ENCODE results near the gene DKK3.

DKK3 gene

GRCh38 chr11:12006552-12007229 lies 1.7 kb downstream of the DKK3 start (continued):
- no peak for TF ChIP-seq CREB5 (CRISPR knock-in tag; IDR thresholded peaks at IDR 0.05; ENCODE audit: low read depth)
- TF ChIP-seq ZFP3 (CRISPR knock-in tag; IDR thresholded peaks at IDR 0.05) = no peak
- no peak for TF ChIP-seq SNAI2 (CRISPR knock-in tag; IDR thresholded peaks at IDR 0.05)
- no peak for TF ChIP-seq PATZ1 (CRISPR knock-in tag; IDR thresholded peaks at IDR 0.05; ENCODE audit: borderline replicate concordance)
- no peak for TF ChIP-seq CSDC2 (CRISPR knock-in tag; IDR thresholded peaks at IDR 0.05)
- TF ChIP-seq ZFP30 (CRISPR knock-in tag; IDR thresholded peaks at IDR 0.05) = no peak
- TF ChIP-seq ZNF70 (CRISPR knock-in tag; IDR thresholded peaks at IDR 0.05) = no peak
- TF ChIP-seq ISL1 (CRISPR knock-in tag; IDR thresholded peaks at IDR 0.05) = no peak
- TF ChIP-seq CSRNP3 (CRISPR knock-in tag; IDR thresholded peaks at IDR 0.05) = no peak

- no peak for TF ChIP-seq ISL1 (CRISPR knock-in tag; IDR thresholded peaks at IDR 0.05)
- no peak for TF ChIP-seq ZFP30 (CRISPR knock-in tag; IDR thresholded peaks at IDR 0.05)
- no peak for TF ChIP-seq CSDC2 (CRISPR knock-in tag; IDR thresholded peaks at IDR 0.05)
- no peak for TF ChIP-seq CREB5 (CRISPR knock-in tag; IDR thresholded peaks at IDR 0.05; ENCODE audit: low read depth)
- TF ChIP-seq TCF4 (CRISPR knock-in tag; IDR thresholded peaks at IDR 0.05; ENCODE audit: borderline replicate concordance) = no peak
- no peak for TF ChIP-seq TOX (CRISPR knock-in tag; IDR thresholded peaks at IDR 0.05; ENCODE audit: borderline replicate concordance)
- ATAC-seq = no peak
Observed at GRCh38 chr11:12005476-12005875, 3.0 kb downstream of the DKK3 start.

GRCh38 chr11:12005061-12005460 lies 3.4 kb downstream of the DKK3 start:
- ATAC-seq = no peak
- TF ChIP-seq OSR1 (CRISPR knock-in tag; IDR thresholded peaks at IDR 0.05) (no peak), TSHZ2 (CRISPR knock-in tag; IDR thresholded peaks at IDR 0.05) (no peak), ZC3H10 (CRISPR knock-in tag; IDR thresholded peaks at IDR 0.05) (no peak), CSRNP3 (CRISPR knock-in tag; IDR thresholded peaks at IDR 0.05) (no peak), POU6F1 (CRISPR knock-in tag; IDR thresholded peaks at IDR 0.05; ENCODE audit: borderline replicate concordance, low read depth) (no peak), ISL1 (CRISPR knock-in tag; IDR thresholded peaks at IDR 0.05) (no peak), ESRRG (CRISPR knock-in tag; IDR thresholded peaks at IDR 0.05) (no peak), CREB5 (CRISPR knock-in tag; IDR thresholded peaks at IDR 0.05; ENCODE audit: low read depth) (no peak)

All from SK-N-SH treated with all-trans-retinoic acid at 6 μM for 48 hours (cell line).